Gastroesophageal sphincter (tissue), 3 donors: Measurements from ENCODE around the gene NUBP1.

Experiments
- CTCF ChIP-seq, 4 experiments: fragments of 200-600 bp in 2 of 4; fragments of 450-650 bp in 2 of 4; sonication (generic) in 1 of 4; IDR thresholded peaks; one replicate each; pipeline ENCODE4 v1.5.1; 2017 to 2019; ENCODE audit warnings: antibody characterized with exemption in 4 of 4, mild to moderate bottlenecking in 2 of 4, moderate library complexity in 2 of 4
- EP300 ChIP-seq: sonication (generic); formaldehyde crosslinking; IDR thresholded peaks from one replicate; pipeline ENCODE4 v1.6.1; 2017; ENCODE audit warnings: antibody characterized with exemption, mild to moderate bottlenecking
- POLR2A ChIP-seq, 2 donors: fragments of 450-650 bp; IDR thresholded peaks; one replicate each; pipeline ENCODE4 v1.6.1; 2017; ENCODE audit warnings: antibody characterized with exemption in 2 of 2, mild to moderate bottlenecking in 2 of 2, moderate library complexity in 1 of 2

DNA sequence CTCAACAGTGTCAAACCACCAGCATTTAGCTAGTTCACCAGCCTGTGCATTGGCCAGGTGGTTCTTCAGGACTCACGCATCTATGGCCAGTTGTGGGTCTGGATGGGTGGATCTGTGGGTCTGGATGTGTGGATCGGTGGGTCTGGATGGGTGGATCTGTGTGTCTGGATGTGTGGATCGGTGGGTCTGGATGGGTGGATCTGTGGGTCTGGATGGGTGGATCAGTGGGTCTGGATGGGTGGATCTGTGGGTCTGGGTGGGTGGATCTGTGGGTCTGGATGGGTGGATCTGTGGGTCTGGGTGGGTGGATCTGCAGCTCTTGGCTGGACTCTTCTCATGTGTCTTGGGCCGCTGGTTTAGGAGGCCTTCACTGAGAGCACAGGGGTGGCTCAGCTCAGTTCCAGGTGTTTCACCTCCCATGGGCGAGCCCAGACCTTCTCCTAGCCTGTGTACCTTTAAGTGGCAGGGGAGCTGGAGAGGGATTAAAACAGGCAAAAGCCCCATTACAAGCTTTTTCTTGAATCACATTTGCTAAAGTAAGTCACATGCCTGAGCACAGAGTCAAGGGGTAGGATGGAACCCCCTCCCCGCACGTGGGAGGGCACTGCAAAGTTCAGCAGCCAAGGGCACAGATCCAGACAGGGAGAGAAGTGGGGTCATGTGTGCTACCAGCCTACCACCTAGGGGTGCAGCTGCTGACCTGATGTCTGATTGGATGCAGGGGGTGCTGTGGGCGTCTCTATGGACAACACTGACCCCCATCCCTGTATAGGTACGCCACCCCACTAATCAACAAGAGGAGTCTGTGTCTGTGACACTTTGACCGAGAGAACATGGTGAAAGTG lies 3.4 kb upstream of the NUBP1 start:
- TF ChIP-seq EP300 (no peak), CTCF (IDR thresholded peaks at IDR 0.05) (no peak), POLR2A (IDR thresholded peaks at IDR 0.05) (no peak)
